NOMO-1 treated with DMSO at 0.1 percent for 48 hours (cell line): ENCODE results near the gene ARHGAP25.

Experiments used
- DNase-seq: peaks from one replicate; lab custom pipeline; 2025; ENCODE audit not compliant: unreplicated experiment; lab: John Stamatoyannopoulos, UW

ARHGAP25 gene

GRCh38 chr2:68857202-68857845, 122.7 kb downstream of the ARHGAP25 start:
- no peak for DNase-seq

- peak; percentile 79 for DNase-seq
Measured at GRCh38 chr2:68857855-68858456, 123.3 kb downstream of the ARHGAP25 start.

GRCh38 chr2:68860111-68860510, 125.5 kb downstream of the ARHGAP25 start:
- no peak for DNase-seq

GRCh38 chr2:68861330-68861729, 126.7 kb downstream of the ARHGAP25 start:
- DNase-seq = peak; percentile 82

GRCh38 chr2:68862889-68863288, 128.3 kb downstream of the ARHGAP25 start:
- no peak for DNase-seq

- DNase-seq = no peak
Measured at GRCh38 chr2:68863996-68864395, 129.4 kb downstream of the ARHGAP25 start.

GRCh38 chr2:68865108-68865507, 130.5 kb downstream of the ARHGAP25 start:
- no peak for DNase-seq

GRCh38 chr2:68870215-68870614, 135.6 kb downstream of the ARHGAP25 start:
- peak; percentile 40 for DNase-seq

- no peak for DNase-seq
Measured at GRCh38 chr2:68871159-68871764, 136.7 kb downstream of the ARHGAP25 start, which contains the start of gene BMP10. Gene BMP10, minus strand, starts transcription at chr2:68871397. Its CDS starts 39 bp downstream, at chr2:68871358.
